Activated naive CD4-positive, alpha-beta T cell treated with anti-CD3 and anti-CD28 coated beads, Interleukin-2, amount 10 ng/mL, durations not matched to agents 7 days and 5 days (primary cell): Measurements from ENCODE around the gene SCFD2.
A peak's percentile ranks its signal among the peaks of the same experiment; 100 is the strongest.
"Not testable (repeated sequence)": the region's sequence is repeated elsewhere in the genome, so short reads cannot be mapped to it uniquely, and the experiment has no call there.

Experiments
- CTCF ChIA-PET: fragments of 350-600 bp; sonication (Branson Sonifier 250); formaldehyde crosslinking; loops from one replicate; lab custom pipeline; 2021; ENCODE audit warnings: antibody characterized with exemption; lab: Charles Lee
- DNase-seq: peaks from one replicate; pipeline ENCODE4 v3.0.0-alpha.2; 2020
- H3K27ac Mint-ChIP-seq: one replicate; pipeline ENCODE4 v1.8.0; 2021; ENCODE audit warnings: mild to moderate bottlenecking, moderate library complexity, mixed read lengths
- H3K27me3 Mint-ChIP-seq: one replicate; pipeline ENCODE4 v1.8.0; 2021; ENCODE audit warnings: mild to moderate bottlenecking, mixed read lengths
- H3K36me3 Mint-ChIP-seq: one replicate; pipeline ENCODE4 v1.8.0; 2021; ENCODE audit warnings: mixed read lengths
- H3K4me1 Mint-ChIP-seq: one replicate; pipeline ENCODE4 v1.8.0; 2021; ENCODE audit warnings: mixed read lengths
- H3K4me3 Mint-ChIP-seq: one replicate; pipeline ENCODE4 v1.8.0; 2021; ENCODE audit warnings: mild to moderate bottlenecking, moderate library complexity, mixed read lengths
- H3K9me3 Mint-ChIP-seq: one replicate; pipeline ENCODE4 v1.8.0; 2021; ENCODE audit warnings: mixed read lengths

Gene SCFD2

DNA sequence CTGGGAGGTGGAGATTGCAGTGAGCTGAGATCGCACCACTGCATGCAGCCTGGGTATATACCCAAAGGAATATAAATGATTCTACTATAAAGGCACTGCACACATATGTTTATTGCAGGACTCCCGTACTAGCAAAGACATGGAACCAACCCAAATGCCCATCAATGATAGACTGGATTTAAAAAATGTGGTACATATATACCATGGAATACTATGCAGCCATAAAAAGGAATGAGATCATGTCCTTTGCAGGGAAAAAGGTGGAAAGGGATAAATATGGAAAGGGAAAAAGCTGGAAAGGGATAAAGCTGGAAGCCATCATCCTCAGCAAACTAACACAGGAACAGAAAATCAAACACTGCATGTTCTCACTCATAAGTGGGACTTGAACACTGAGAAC lies 308.8 kb downstream of the SCFD2 start:
- H3K36me3 Mint-ChIP-seq, H3K9me3 Mint-ChIP-seq, CTCF ChIA-PET, H3K4me1 Mint-ChIP-seq, H3K27ac Mint-ChIP-seq, H3K27me3 Mint-ChIP-seq, H3K4me3 Mint-ChIP-seq, DNase-seq: not testable (repeated sequence)

DNA sequence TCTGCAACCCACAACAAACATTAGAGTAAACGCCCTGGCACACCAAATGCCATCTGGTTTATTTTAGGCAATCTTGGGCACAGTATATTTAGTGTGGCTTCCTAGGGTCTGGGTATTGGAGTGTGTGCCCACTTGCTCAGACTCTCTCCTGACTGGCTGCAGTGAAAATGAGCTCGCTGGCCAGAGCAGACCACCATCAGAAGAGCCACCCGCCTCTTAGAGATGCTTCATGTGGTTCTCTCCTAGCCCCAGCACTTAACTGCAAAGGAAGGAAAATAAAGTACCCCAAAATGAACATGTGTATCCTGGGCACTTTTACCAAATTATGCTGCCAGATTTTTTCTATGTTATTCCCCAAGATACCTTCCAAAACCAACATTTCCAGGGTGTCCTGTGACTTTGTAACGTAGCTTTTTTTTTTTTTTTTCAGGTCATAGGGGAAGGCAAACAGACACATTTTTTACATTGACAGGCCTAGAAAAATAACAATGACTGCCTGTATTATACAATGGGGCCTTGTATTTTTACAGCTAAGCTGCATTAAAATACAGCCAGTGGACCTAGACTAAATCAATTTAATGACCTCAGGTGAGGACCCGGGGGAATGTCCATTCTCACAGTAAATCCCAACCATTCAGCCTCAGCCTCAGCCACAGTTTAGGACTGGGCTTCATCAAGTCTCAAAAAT lies 310.0 kb downstream of the SCFD2 start:
- CTCF ChIA-PET: no interaction called here
- no peaks in the 10 kb centered on the region for H3K27me3 Mint-ChIP-seq
- no peak overlapping the region for H3K27ac Mint-ChIP-seq
- DNase-seq: no peak
- H3K4me3 Mint-ChIP-seq: no peak overlapping the region
- no peaks in the 10 kb centered on the region for H3K9me3 Mint-ChIP-seq
- no peaks in the 10 kb centered on the region for H3K4me1 Mint-ChIP-seq
- no peaks in the 10 kb centered on the region for H3K36me3 Mint-ChIP-seq

GRCh38 chr4:53055274-53055673 lies 310.6 kb downstream of the SCFD2 start:
- H3K27ac Mint-ChIP-seq: no peak overlapping the region
- H3K9me3 Mint-ChIP-seq: no peaks in the 10 kb centered on the region
- DNase-seq: no peak
- H3K36me3 Mint-ChIP-seq: no peaks in the 10 kb centered on the region
- H3K4me1 Mint-ChIP-seq: no peaks in the 10 kb centered on the region
- CTCF ChIA-PET: no interaction called here
- no peaks in the 10 kb centered on the region for H3K27me3 Mint-ChIP-seq
- H3K4me3 Mint-ChIP-seq: no peak overlapping the region

- H3K27ac Mint-ChIP-seq: peak overlapping the region; percentile 29
- H3K9me3 Mint-ChIP-seq: no peaks in the 10 kb centered on the region
- no peaks in the 10 kb centered on the region for H3K27me3 Mint-ChIP-seq
- no peak for DNase-seq
- H3K36me3 Mint-ChIP-seq: no peaks in the 10 kb centered on the region
- no peaks in the 10 kb centered on the region for H3K4me1 Mint-ChIP-seq
- no peak overlapping the region for H3K4me3 Mint-ChIP-seq
- CTCF ChIA-PET: no interaction called here
Measured at GRCh38 chr4:53050361-53050774, 315.5 kb downstream of the SCFD2 start.

- Mint-ChIP-seq H3K4me1 (no peaks in the 10 kb centered on the region), H3K27me3 (no peaks in the 10 kb centered on the region), H3K36me3 (no peaks in the 10 kb centered on the region), H3K4me3 (no peak overlapping the region), H3K27ac (no peak overlapping the region), H3K9me3 (no peaks in the 10 kb centered on the region)
- no peak for DNase-seq
- CTCF ChIA-PET: no interaction called here
Measured at GRCh38 chr4:53049528-53049927, 316.3 kb downstream of the SCFD2 start.

GRCh38 chr4:53044651-53044960 lies 321.3 kb downstream of the SCFD2 start:
- Mint-ChIP-seq H3K27ac (no peak overlapping the region), H3K4me1 (no peaks in the 10 kb centered on the region), H3K36me3 (no peaks in the 10 kb centered on the region), H3K27me3 (no peaks in the 10 kb centered on the region), H3K4me3 (no peak overlapping the region), H3K9me3 (no peaks in the 10 kb centered on the region)
- no peak for DNase-seq
- CTCF ChIA-PET: no interaction called here

DNA sequence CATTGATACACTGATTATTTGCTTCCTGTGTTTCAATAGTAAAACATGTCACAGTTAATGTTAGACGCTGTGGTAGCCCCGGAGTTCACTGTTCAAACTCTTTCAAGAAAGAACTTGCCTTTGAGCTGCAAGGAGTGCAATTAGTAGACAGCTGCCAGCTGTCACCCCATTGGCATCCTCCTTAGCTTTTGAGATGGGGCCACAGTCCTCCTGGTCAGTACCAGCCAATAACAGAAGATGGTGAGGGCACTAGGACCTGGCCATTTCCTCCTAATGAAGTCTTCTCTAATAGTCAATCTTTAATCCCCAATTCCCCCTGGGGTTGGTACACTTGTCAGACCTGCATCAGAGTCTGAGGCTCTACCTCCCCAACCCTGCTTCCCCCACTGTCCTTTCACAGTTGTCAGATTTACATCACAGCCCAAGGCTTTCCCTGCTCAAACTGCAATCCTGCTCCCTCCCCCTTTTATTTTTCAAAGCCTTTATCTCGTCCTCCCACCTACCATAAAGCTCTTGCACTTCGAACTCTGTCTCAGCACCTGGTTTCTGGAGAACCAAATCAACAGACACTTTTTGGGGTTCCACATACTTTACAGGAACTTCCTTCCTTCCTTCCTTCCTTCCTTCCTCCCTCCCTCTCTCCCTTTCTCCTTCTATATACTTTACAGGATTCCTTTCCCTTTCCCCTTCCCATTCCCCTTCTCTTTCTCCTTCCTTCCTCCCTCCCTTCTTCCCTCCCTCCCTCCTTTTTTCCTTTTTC lies 321.8 kb downstream of the SCFD2 start:
- H3K36me3 Mint-ChIP-seq: no peaks in the 10 kb centered on the region
- DNase-seq: no peak
- no peak overlapping the region for H3K4me3 Mint-ChIP-seq
- H3K4me1 Mint-ChIP-seq: peaks cover 2% of the 10 kb centered on the region
- no peak overlapping the region for H3K27ac Mint-ChIP-seq
- CTCF ChIA-PET: no interaction called here
- H3K9me3 Mint-ChIP-seq: no peaks in the 10 kb centered on the region
- H3K27me3 Mint-ChIP-seq: no peaks in the 10 kb centered on the region

DNA sequence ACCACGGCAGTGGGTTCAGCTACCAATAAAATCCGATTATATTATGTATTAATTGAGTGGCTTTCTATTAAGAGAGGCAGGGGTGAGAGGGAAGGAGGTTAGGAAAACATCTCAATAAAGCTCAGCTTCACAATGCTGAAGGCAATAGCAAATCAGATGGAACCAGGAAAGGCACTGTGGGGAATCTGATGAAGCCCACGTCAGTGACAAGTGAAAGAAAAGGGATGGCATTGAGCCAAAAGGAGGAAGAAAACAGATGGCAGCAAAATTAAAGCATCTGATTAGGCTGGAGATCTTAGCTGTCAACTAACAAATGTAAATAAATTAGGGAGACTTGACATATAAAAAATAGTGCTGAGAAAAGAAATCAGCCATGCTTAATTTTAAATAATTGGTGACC lies 322.8 kb downstream of the SCFD2 start:
- Mint-ChIP-seq H3K27ac (no peak overlapping the region), H3K4me3 (no peak overlapping the region), H3K4me1 (peaks cover 5% of the 10 kb centered on the region), H3K27me3 (no peaks in the 10 kb centered on the region), H3K9me3 (no peaks in the 10 kb centered on the region), H3K36me3 (no peaks in the 10 kb centered on the region)
- no peak for DNase-seq
- CTCF ChIA-PET: no interaction called here

DNA sequence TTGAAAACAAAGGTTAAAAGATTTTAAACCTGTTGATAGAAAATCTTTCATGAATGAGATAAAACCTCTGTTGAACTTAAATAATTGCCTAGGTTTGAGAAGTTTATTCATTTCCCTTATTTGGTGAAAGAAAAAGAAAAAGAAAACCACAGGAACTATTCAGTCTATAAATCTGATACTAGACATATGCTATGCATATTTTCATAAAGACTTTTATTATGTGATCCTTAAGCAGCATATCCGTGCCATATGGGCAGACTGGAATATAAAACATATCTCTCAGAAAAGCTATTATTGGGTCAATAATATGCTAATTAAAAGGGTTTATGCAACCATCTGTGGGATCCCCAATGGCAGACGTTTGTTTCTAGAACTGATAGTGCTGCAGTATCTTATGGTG lies 325.0 kb downstream of the SCFD2 start:
- H3K9me3 Mint-ChIP-seq: peaks cover 1% of the 10 kb centered on the region
- DNase-seq: no peak
- H3K27me3 Mint-ChIP-seq: no peaks in the 10 kb centered on the region
- H3K4me3 Mint-ChIP-seq: no peak overlapping the region
- no peaks in the 10 kb centered on the region for H3K36me3 Mint-ChIP-seq
- no peak overlapping the region for H3K27ac Mint-ChIP-seq
- H3K4me1 Mint-ChIP-seq: peaks cover 5% of the 10 kb centered on the region
- CTCF ChIA-PET: no interaction called here

DNA sequence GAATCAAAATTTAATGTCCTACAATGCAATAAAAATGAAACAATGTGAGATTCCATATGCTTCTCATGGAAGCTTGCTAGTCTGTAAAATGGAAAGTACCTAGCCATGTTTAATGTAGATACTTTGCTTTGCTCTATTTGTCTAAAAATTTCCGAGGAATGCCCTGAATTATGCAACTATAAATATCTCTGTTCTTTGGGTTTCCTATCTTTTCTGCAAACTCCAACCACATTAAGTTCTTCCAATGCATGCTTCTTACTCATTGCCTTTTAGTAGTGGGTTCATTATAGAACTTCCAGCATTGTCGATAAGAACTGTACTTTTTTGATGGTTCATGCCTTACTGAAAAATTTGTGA lies 325.4 kb downstream of the SCFD2 start:
- CTCF ChIA-PET: no interaction called here
- no peak for DNase-seq
- Mint-ChIP-seq H3K36me3 (no peaks in the 10 kb centered on the region), H3K27me3 (no peaks in the 10 kb centered on the region), H3K4me1 (peaks cover 5% of the 10 kb centered on the region), H3K4me3 (no peak overlapping the region), H3K27ac (no peak overlapping the region), H3K9me3 (peaks cover 3% of the 10 kb centered on the region)

DNA sequence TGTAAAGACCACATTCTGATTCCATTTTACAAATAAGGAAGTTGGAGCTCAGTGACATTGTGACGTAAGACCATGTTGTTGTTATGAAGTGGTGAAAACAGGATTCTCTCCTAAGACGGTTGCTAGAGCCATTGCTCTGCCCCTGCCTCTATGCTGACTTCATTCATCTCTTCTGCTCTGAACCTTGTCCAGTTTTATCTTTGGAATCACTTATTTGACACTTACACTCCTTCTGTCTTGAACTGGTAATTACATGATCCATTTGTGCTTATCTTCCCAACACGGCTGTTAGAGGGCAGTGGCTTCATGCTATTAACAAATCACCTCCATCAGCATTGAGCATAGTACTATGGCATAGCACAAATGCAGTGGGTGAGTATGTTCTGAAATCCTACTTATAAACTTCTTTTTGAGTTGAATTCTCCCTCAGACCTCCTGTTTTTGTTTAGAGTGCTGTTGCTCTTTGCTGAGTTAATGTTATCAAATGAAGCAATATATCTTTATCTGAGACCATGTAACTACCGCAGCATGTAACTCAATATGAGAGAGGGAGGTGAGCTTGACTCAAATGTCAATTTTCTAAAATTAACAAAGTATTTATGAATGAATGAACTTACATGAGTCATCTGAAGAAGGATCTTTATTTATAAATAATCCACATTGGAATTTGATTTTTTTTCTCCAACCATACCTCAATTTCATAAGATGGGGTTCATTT lies 326.0 kb downstream of the SCFD2 start:
- Mint-ChIP-seq H3K4me3 (no peak overlapping the region), H3K36me3 (peaks cover 2% of the 10 kb centered on the region), H3K27me3 (no peaks in the 10 kb centered on the region), H3K27ac (no peak overlapping the region), H3K9me3 (peaks cover 7% of the 10 kb centered on the region), H3K4me1 (peaks cover 5% of the 10 kb centered on the region)
- CTCF ChIA-PET: no interaction called here
- no peak for DNase-seq

DNA sequence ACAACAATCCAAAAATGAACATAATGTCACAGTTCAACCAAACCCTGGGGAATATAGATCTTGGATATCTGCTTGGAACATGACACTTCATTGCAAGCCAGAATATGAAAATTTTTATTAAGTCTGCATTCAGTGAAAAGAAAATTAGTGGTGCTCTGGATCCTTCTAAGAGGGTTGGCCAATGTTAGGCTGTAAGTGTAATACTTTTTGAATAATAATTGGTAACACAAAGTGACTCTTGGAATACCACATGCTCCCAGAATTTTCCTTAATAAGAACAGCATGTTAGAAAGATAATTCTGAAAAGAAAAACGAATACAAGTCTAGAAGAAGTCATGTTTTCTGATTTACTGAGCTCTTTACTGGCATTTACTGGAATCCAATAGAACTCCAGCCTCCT lies 328.0 kb downstream of the SCFD2 start:
- Mint-ChIP-seq H3K36me3 (peaks cover 6% of the 10 kb centered on the region), H3K4me3 (no peak overlapping the region), H3K27ac (no peak overlapping the region), H3K9me3 (peaks cover 15% of the 10 kb centered on the region), H3K4me1 (peaks cover 13% of the 10 kb centered on the region), H3K27me3 (no peaks in the 10 kb centered on the region)
- CTCF ChIA-PET: no interaction called here
- no peak for DNase-seq

DNA sequence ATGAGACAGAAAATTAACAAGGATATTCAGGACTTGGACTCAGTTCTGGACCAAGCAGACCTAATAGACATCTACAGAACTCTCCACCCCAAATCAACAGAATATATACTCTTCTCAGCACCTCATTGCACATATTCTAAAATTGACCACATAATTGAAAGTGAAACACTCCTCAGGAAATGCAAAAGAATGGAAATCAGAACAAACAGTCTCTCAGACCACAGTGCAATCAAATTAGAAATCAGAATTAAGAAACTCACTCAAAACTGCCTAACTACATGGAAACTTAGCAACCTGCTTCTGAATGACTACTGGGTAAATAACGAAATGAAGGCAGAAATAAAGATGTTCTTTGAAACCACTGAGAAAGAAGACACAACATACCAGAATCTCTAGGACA lies 333.0 kb downstream of the SCFD2 start:
- H3K27me3 Mint-ChIP-seq, DNase-seq: not testable (repeated sequence)

DNA sequence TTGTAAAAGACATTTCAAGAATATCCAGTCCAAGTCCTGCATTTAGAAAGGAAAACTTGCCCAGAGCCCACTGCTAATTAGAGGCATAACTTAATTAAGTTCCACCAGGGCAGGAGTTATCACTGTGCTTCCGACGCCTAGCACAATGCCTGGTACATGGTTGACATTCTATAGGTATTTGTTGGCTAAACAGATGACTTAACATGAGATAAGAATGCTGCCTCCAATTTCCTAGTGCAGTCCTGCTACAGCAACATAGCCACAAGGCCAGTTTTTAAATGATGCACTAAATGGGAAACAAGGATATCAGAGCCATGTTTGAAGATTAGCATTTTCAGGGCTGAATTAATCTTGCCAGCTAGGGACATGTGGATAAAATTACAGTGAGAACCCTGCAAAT lies 339.6 kb downstream of the SCFD2 start:
- CTCF ChIA-PET: no interaction called here
- Mint-ChIP-seq H3K9me3 (no peaks in the 10 kb centered on the region), H3K27ac (no peak overlapping the region)

More for the DNA sequence above, 333.0 kb downstream of the SCFD2 start:
- Mint-ChIP-seq H3K27ac (peak overlapping the region; percentile 0), H3K9me3 (peaks cover 21% of the 10 kb centered on the region), H3K4me1 (peaks cover 23% of the 10 kb centered on the region)
- H3K36me3 Mint-ChIP-seq, CTCF ChIA-PET, H3K4me3 Mint-ChIP-seq: not testable (repeated sequence)

More for the DNA sequence above, 339.6 kb downstream of the SCFD2 start:
- Mint-ChIP-seq H3K27me3 (no peaks in the 10 kb centered on the region), H3K4me1 (no peaks in the 10 kb centered on the region), H3K36me3 (no peaks in the 10 kb centered on the region), H3K4me3 (no peak overlapping the region)
- DNase-seq: no peak
